ENCODE data around the gene LMTK3. TPM values are rescaled to one million over a fixed set of nuclear protein-coding genes. Genes with fewer than 3 reads are reported as not detected.

The LMTK3 gene
- total and polyA plus RNA-seq, 9 of the 15 experiments (the other 6 are each of a cell fraction or from before 2014, with no cell fraction given): 0.35 to 12.3 (median 2.0) TPM; not detected in 2

GRCh38 chr19:48533770-48534169, 22.1 kb upstream of the LMTK3 start:
- intact Hi-C loops (cut with micrococcal nuclease): no loop called here
- H2AFZ ChIP-seq (ENCODE audit: low read depth, low read length): no peak overlapping the region
- TF ChIP-seq SETDB1 (IDR thresholded peaks at IDR 0.05; ENCODE audit: low read length): no peak
- no peak for TF ChIP-seq HNRNPL (IDR thresholded peaks at IDR 0.05; ENCODE audit: low read depth, low read length)
- TF ChIP-seq POLR2G (IDR thresholded peaks at IDR 0.05; ENCODE audit: low read depth, low read length): no peak
- no peak for TF ChIP-seq MAFK (IDR thresholded peaks at IDR 0.05; ENCODE audit: low read length)
- TF ChIP-seq ELF4 (CRISPR knock-in tag; IDR thresholded peaks at IDR 0.05): no peak
- TF ChIP-seq ZNF384 (IDR thresholded peaks at IDR 0.05; ENCODE audit: low read depth, low read length): no peak
- no peak for TF ChIP-seq TRIM24 (IDR thresholded peaks at IDR 0.05)
- no peak for TF ChIP-seq ZNF197 (CRISPR knock-in tag; IDR thresholded peaks at IDR 0.05; ENCODE audit: low read depth)
- no peaks in the 10 kb centered on the region; the same call in 1 of the 2 replicates for H3K9me3 ChIP-seq (replicated peaks; ENCODE audit: control insufficient read depth, insufficient read depth, low read depth, low read length)
- in situ Hi-C loops (cut with MboI): no loop called here
- H3K4me3 ChIP-seq: no peak overlapping the region
- H3K4me2 ChIP-seq (ENCODE audit: insufficient read depth, low read length): no peak overlapping the region
- no peak for FAIRE-seq
- H3K27ac ChIP-seq (ENCODE audit: extremely low read depth, low read depth, low read length): no peak overlapping the region
- CTCF ChIA-PET (ENCODE audit: low intra/inter-chr PET ratio): no interaction called here
- H3K9me1 ChIP-seq (ENCODE audit: control insufficient read depth, insufficient read depth, low read length): no peaks in the 10 kb centered on the region
- no peaks in the 10 kb centered on the region; a peak in 1 of 5 replicates for H3K4me1 ChIP-seq (replicated peaks in 1 of 2; ENCODE audit: control insufficient read depth in 2 of 2, insufficient read depth in 2 of 2, low read length in 2 of 2)
- ATAC-seq: no peak
- DNase-seq (ENCODE audit: extremely low read depth in 1 of 4, low spot score in 3 of 4): no peak
- no peaks in the 10 kb centered on the region for H4K20me1 ChIP-seq (replicated peaks; ENCODE audit: control insufficient read depth, insufficient read depth, low read length)
- 34% methylated on average over 10 of the region's 10 CpGs for WGBS (ENCODE audit: insufficient coverage, low coverage, missing lambda C conversion rate)
- H3K36me3 ChIP-seq (ENCODE audit: control insufficient read depth, insufficient read depth, low read length): no peaks in the 10 kb centered on the region
- H3K79me2 ChIP-seq (ENCODE audit: control insufficient read depth, insufficient read depth, low read length): no peaks in the 10 kb centered on the region
- POLR2A ChIA-PET: no interaction called here
- BruUV-seq (replicated peaks): no TSS peak
- no peak overlapping the region for H3K9ac ChIP-seq (ENCODE audit: insufficient read depth in 1 of 2, low read depth in 2 of 2, low read length in 2 of 2)
- no peaks in the 10 kb centered on the region for H3K27me3 ChIP-seq (ENCODE audit: control insufficient read depth in 2 of 2, insufficient read depth in 2 of 2, low read length in 2 of 2)

DNA sequence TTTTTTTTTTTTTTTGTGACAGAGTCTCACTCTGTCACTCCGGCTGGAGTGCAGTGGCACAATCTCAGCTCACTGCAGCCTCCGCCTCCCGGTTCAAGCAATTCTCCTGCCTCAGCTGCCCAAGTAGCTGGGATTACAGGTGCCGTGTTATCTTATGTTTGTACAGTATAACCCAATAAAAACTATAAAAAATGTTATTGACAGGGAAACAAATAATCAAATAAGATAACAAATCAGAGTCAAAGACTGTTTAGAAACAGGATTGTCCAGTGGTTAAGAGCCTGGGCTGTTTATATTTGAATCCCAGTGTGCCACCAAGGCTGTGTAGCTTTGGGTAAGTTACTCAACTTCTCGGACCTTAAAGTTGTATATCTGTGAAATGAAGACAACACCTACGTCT, 19.1 kb upstream of the LMTK3 start:
- POLR2A ChIA-PET: interaction anchor here (1.1 to 1.6 kb wide), 2 partner anchors 11 to 17 kb away, joined by 3 to 5 read pairs; no protein-coding TSS in a partner anchor
- CTCF ChIA-PET (ENCODE audit: low intra/inter-chr PET ratio): no interaction called here
- no peak for TF ChIP-seq TEAD2 (tag; IDR thresholded peaks at IDR 0.05)
- TF ChIP-seq DDX20 (tag; IDR thresholded peaks at IDR 0.05; ENCODE audit: low read depth): no peak
- H3K27ac ChIP-seq (ENCODE audit: extremely low read depth, low read depth, low read length): no peak overlapping the region
- H3K4me1 ChIP-seq (replicated peaks in 1 of 2; ENCODE audit: control insufficient read depth in 2 of 2, insufficient read depth in 2 of 2, low read length in 2 of 2): no peaks in the 10 kb centered on the region; a peak in 1 of 5 replicates
- no peaks in the 10 kb centered on the region for H4K20me1 ChIP-seq (replicated peaks; ENCODE audit: control insufficient read depth, insufficient read depth, low read length)
- WGBS (ENCODE audit: insufficient coverage, low coverage, missing lambda C conversion rate): 45% methylated on average over 5 of the region's 6 CpGs
- in situ Hi-C loops (cut with MboI) (no loop called here), intact Hi-C loops (cut with micrococcal nuclease) (no loop called here)
- H3K9me3 ChIP-seq (replicated peaks; ENCODE audit: control insufficient read depth, insufficient read depth, low read depth, low read length): peaks cover 1% of the 10 kb centered on the region; the same call in 1 of the 2 replicates
- H3K9me1 ChIP-seq (ENCODE audit: control insufficient read depth, insufficient read depth, low read length): no peaks in the 10 kb centered on the region
- no peak overlapping the region for H3K9ac ChIP-seq (ENCODE audit: insufficient read depth in 1 of 2, low read depth in 2 of 2, low read length in 2 of 2)
- BruUV-seq (replicated peaks): no TSS peak
- ATAC-seq (no peak), FAIRE-seq (no peak), DNase-seq (ENCODE audit: extremely low read depth in 1 of 4, low spot score in 3 of 4) (no peak)
- no peaks in the 10 kb centered on the region for H3K36me3 ChIP-seq (ENCODE audit: control insufficient read depth, insufficient read depth, low read length)
- no peaks in the 10 kb centered on the region for H3K27me3 ChIP-seq (ENCODE audit: control insufficient read depth in 2 of 2, insufficient read depth in 2 of 2, low read length in 2 of 2)
- no peaks in the 10 kb centered on the region for H3K79me2 ChIP-seq (ENCODE audit: control insufficient read depth, insufficient read depth, low read length)
- no peak overlapping the region for H3K4me3 ChIP-seq
- H2AFZ ChIP-seq (ENCODE audit: low read depth, low read length): no peak overlapping the region
- no peak overlapping the region for H3K4me2 ChIP-seq (ENCODE audit: insufficient read depth, low read length)
